Suprapubic skin (tissue), 4 donors: ENCODE results near the gene KCNK6. TPM values are rescaled to one million over a fixed set of nuclear protein-coding genes. Genes with fewer than 3 reads are reported as not detected.

Source experiments
- DNase-seq, 2 donors: peaks; one replicate each; pipeline ENCODE4 v3.0.0-alpha.2; 2019; ENCODE audit warnings: low spot score in 2 of 2
- H3K27ac ChIP-seq: fragments of 200-600 bp; sonication (generic); one replicate; pipeline ENCODE4 v1.5.1; 2019
- H3K27me3 ChIP-seq: fragments of 200-600 bp; sonication (generic); one replicate; pipeline ENCODE4 v1.5.1; 2019
- H3K36me3 ChIP-seq: fragments of 200-600 bp; sonication (generic); one replicate; pipeline ENCODE4 v1.5.1; 2019
- H3K4me1 ChIP-seq: fragments of 200-600 bp; sonication (generic); one replicate; pipeline ENCODE4 v1.5.1; 2019
- H3K4me3 ChIP-seq: fragments of 200-600 bp; sonication (generic); one replicate; pipeline ENCODE4 v1.5.1; 2019; ENCODE audit warnings: mild to moderate bottlenecking
- H3K9me3 ChIP-seq: fragments of 200-600 bp; sonication (generic); one replicate; pipeline ENCODE4 v1.5.1; 2019
- EP300 ChIP-seq: sonication (generic); formaldehyde crosslinking; IDR thresholded peaks from one replicate; pipeline ENCODE4 v1.6.1; 2017; ENCODE audit warnings: antibody characterized with exemption
- POLR2A ChIP-seq, 2 donors: fragments of 450-650 bp; IDR thresholded peaks; one replicate each; pipeline ENCODE4 v1.6.1; 2017; ENCODE audit warnings: antibody characterized with exemption in 2 of 2, mild to moderate bottlenecking in 2 of 2, moderate library complexity in 2 of 2
- POLR2AphosphoS5 ChIP-seq, 3 donors: sonication (generic); formaldehyde crosslinking; IDR thresholded peaks; one replicate each; pipeline ENCODE4 v1.6.1; 2017; ENCODE audit warnings: antibody characterized with exemption in 3 of 3
- WGBS: methylation state at CpG from one replicate; pipeline ENCODE4 v1.1.5; 2018; 5-methylcytosine and 5-hydroxymethylcytosine counted together
- total RNA-seq, 4 donors: library from RNA; depleted of rRNA; stranded (reverse); fragments of >200 nt; gene quantifications; one replicate each; pipeline ENCODE4 v1.1.0, GENCODE V29; 2016
- TF ChIP-seq, protein P1 (sequence below), 2 donors: fragments of 200-600 bp in 1 of 2; fragments of 450-650 bp in 1 of 2; sonication (generic) in 1 of 2; IDR thresholded peaks; one replicate each; pipeline ENCODE4 v1.5.1; 2016 to 2019; ENCODE audit warnings: antibody characterized with exemption in 2 of 2, mild to moderate bottlenecking in 1 of 2, moderate library complexity in 1 of 2

The KCNK6 gene
- total RNA-seq, 4 donors from 2014 or later: 18.6 to 27.4 (median 22.8) TPM

DNA sequence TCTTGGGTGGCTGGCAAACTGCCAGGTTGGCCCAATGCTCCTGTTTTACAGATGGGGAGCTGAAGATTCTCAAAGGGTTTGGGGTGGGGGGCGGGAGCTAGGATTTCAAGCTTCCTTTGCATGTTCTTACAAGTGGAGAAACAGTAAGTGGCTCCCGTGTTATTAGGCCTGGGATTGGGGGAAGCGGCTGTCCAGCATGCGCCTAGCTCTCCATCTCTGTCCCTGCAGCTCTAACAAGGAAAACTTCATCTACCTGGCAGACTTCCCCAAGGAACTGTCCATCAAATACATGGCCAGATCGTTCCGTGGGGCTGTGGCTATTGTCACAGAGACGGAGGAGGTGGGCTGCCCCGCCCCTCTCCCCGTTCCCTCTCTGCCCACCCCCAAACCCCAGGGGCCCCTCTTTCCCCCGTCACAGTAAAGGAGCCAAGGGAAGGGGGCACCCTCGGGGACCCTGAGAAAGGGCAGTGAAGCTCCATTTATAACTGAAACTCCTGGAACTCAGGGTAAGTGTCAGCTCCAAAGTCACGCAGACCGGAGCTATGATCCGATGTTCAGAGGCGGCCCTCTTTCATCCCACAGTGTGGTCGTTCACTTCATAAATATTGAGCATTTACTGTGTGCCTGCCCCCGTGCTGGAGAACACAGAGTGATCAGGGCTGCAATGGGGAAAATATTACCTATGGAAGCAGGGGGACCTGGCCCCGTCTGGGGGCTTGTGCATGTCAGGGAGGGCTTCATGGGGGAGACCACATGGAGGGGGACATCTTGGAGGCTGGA is 39.8 kb downstream of the KCNK6 start:
- Histone ChIP-seq H3K4me1 (peaks cover 21% of the 10 kb centered on the region), H3K9me3 (no peaks in the 10 kb centered on the region), H3K36me3 (no peaks in the 10 kb centered on the region), H3K27ac (no peak overlapping the region), H3K27me3 (peaks cover 19% of the 10 kb centered on the region), H3K4me3 (no peak overlapping the region)
- TF ChIP-seq, protein P1, sequence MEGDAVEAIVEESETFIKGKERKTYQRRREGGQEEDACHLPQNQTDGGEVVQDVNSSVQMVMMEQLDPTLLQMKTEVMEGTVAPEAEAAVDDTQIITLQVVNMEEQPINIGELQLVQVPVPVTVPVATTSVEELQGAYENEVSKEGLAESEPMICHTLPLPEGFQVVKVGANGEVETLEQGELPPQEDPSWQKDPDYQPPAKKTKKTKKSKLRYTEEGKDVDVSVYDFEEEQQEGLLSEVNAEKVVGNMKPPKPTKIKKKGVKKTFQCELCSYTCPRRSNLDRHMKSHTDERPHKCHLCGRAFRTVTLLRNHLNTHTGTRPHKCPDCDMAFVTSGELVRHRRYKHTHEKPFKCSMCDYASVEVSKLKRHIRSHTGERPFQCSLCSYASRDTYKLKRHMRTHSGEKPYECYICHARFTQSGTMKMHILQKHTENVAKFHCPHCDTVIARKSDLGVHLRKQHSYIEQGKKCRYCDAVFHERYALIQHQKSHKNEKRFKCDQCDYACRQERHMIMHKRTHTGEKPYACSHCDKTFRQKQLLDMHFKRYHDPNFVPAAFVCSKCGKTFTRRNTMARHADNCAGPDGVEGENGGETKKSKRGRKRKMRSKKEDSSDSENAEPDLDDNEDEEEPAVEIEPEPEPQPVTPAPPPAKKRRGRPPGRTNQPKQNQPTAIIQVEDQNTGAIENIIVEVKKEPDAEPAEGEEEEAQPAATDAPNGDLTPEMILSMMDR (IDR thresholded peaks at IDR 0.05): no peak
- no peak for TF ChIP-seq POLR2A (IDR thresholded peaks at IDR 0.05)
- no peak for TF ChIP-seq POLR2AphosphoS5 (IDR thresholded peaks at IDR 0.05)
- TF ChIP-seq EP300: no peak
- 33% methylated on average over 13 of the region's 18 CpGs for WGBS
- DNase-seq: no peak

DNA sequence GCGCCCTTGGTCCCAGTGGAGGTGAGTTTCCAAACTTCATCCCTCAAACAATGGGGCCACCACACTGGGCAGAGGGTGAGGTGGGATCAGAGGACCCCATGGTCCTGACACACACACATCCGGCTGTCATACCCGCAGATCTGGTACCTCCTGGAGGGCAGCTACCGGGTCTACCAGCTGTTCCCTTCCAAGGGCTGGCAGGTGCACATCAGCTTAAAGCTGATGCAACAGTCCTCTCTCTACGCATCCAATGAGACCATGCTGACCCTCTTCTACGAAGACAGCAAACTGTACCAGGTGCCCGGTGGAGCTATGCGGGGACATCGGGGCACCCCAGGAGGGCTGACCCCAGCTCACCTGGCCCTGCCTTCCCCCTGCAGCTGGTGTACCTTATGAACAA is 40.7 kb downstream of the KCNK6 start:
- H3K36me3 ChIP-seq: no peaks in the 10 kb centered on the region
- H3K27me3 ChIP-seq: peaks cover 19% of the 10 kb centered on the region
- H3K4me1 ChIP-seq: peaks cover 21% of the 10 kb centered on the region
- H3K9me3 ChIP-seq: no peaks in the 10 kb centered on the region
- WGBS: 92% methylated on average over 1 of the region's 9 CpGs
- no peak for TF ChIP-seq POLR2A (IDR thresholded peaks at IDR 0.05)
- no peak for TF ChIP-seq POLR2AphosphoS5 (IDR thresholded peaks at IDR 0.05)
- TF ChIP-seq, protein P1 (IDR thresholded peaks at IDR 0.05): no peak
- no peak for TF ChIP-seq EP300
- no peak overlapping the region for H3K4me3 ChIP-seq
- DNase-seq: no peak
- no peak overlapping the region for H3K27ac ChIP-seq

DNA sequence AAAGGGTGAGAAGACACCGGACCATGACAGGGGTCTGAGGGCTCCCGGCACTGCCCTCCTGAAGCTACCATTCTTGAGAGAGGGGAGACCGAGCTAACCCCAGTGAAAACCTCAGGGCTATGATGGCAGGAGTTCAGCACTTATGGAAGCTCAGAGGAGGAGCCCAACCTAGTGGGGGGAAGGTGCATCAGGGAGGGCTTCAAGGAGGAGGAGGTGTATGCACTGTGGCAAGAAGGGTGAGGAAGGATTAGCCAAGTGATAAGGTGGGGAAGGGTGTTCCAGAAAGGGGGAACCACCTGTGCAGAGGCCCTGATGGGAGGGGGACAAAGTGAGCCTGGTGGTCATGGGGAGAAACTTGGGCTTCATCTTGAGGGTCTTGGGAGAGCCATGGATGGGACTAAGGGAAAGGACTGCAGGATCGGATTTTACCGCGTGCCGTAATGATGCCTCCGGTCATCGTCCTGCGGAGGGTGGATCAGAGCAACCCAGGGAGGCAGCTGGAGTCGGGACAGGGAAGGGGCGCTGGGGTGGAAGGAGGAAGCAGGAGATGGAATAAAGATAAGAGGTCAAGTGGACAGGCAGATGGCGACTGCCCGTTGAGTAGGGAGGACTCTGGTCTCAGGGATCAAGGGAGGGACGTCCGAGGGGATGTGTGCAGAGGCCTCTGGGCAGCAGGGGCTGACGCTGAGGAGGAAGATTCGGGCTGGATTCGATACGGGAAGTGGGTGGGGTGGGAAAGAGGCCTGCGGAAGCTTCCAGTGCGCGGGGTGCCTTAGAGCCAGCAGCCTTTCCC is 41.4 kb downstream of the KCNK6 start:
- DNase-seq: no peak
- Histone ChIP-seq H3K4me1 (peaks cover 21% of the 10 kb centered on the region), H3K9me3 (no peaks in the 10 kb centered on the region), H3K4me3 (peak overlapping the region; percentile 70), H3K27ac (no peak overlapping the region), H3K27me3 (peaks cover 19% of the 10 kb centered on the region), H3K36me3 (no peaks in the 10 kb centered on the region)
- no peak for TF ChIP-seq POLR2AphosphoS5 (IDR thresholded peaks at IDR 0.05)
- TF ChIP-seq POLR2A (IDR thresholded peaks at IDR 0.05): no peak
- TF ChIP-seq EP300: no peak
- TF ChIP-seq, protein P1 (IDR thresholded peaks at IDR 0.05): no peak
- WGBS: 12% methylated on average over 21 of the region's 23 CpGs

DNA sequence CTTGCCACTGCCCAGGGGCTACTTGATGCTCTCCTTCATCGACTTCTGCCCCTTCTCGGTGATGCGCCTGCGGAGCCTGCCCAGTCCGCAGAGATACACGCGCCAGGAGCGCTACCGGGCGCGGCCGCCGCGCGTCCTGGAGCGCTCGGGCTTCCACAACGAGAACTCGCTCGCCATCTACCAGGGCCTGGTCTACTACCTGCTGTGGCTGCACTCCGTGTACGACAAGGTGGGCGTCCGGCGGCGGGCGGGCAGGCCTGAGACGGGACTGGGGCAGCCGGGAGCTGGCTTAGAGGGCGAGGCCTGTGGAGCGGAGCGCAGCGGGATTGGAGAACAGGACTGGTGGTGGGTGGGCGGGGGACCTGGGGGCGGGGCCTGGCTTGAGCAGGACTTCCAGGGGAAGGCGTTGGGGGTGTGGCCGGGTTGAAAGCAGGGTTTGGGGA is 42.0 kb downstream of the KCNK6 start:
- peaks cover 21% of the 10 kb centered on the region for H3K4me1 ChIP-seq
- peak overlapping the region; percentile 40 for H3K27ac ChIP-seq
- peaks cover 19% of the 10 kb centered on the region for H3K27me3 ChIP-seq
- peak; percentile 81 to 87 for DNase-seq
- no peaks in the 10 kb centered on the region for H3K36me3 ChIP-seq
- H3K4me3 ChIP-seq: peak overlapping the region; percentile 70
- WGBS: no CpG with 5 or more reads among the region's 37 CpGs
- no peaks in the 10 kb centered on the region for H3K9me3 ChIP-seq
- no peak for TF ChIP-seq POLR2AphosphoS5 (IDR thresholded peaks at IDR 0.05)
- TF ChIP-seq, protein P1 (IDR thresholded peaks at IDR 0.05): peak in 1 of 2 donors; percentile 36
